Glomerular endothelial cell (primary cell): ENCODE measurements around the gene ZKSCAN4. TPM values are rescaled to one million over a fixed set of nuclear protein-coding genes. Genes with fewer than 3 reads are reported as not detected.

Experiments used
- DNase-seq: peaks from one replicate; pipeline ENCODE4 v3.0.0-alpha.2; 2011; ENCODE audit warnings: low read depth, low spot score; ENCODE audit errors: extremely low read depth
- total RNA-seq: library from RNA; depleted of rRNA; stranded (reverse); fragments of >200 nt; gene quantifications from 2 replicates; pipeline ENCODE4 v1.2.3, GENCODE V29; 2015

The ZKSCAN4 gene
- total RNA-seq, 1 donor from 2014 or later: 4.0 TPM

DNA sequence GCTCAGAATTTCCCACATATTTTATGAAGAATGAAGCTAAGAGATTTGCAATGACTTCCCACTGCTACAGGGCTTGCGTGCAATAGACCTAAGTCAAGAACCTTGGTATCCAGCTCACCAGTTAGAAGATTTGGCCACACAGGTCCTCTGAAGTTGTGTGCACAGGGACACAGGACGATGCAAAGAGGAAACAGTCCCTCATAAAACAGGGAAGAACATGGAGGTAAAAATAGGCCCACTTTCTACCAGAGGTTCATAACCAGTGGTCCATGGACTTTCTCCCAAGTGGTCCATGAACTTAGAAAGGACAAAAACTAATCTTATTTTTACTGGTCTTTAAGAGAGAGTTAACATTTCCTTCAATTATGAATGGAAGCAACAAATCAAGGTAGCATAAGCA, 1.3 kb downstream of the ZKSCAN4 start:
- DNase-seq: no peak

GRCh38 chr6:28248916-28249315, 3.2 kb downstream of the ZKSCAN4 start:
- no peak for DNase-seq

DNA sequence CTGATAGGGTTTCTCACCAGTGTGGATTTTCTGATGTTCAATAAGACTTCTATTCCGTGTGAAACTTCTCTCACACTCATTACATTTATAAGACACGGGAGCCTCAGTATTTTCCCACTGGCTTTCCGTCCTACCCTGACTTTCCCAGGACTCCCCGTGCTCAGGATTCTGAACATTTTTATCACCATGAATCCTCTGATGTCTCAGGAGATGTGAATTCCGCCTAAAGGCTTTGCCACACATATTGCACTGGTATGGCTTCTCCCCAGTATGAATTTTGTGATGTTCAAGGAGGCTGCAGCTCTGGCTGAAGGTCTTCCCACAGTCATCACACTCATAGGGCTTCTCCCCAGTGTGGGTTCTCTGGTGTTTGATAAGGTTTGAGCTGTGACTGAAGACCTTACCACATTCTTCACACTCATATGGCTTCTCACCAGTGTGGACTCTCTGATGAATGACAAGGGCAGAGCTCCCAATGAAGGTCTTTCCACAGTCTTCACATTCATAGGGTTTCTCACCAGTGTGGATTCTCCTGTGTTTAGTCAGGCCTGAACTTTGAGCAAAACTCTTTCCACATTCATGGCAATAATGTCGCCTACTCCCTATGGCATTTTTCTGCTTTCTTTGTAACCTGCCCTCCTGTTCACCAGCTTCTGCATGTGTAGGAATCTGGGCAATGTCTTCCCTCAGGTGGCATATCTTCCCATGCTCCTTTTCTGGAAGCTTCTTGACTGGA, 6.7 kb downstream of the ZKSCAN4 start:
- no peak for DNase-seq

DNA sequence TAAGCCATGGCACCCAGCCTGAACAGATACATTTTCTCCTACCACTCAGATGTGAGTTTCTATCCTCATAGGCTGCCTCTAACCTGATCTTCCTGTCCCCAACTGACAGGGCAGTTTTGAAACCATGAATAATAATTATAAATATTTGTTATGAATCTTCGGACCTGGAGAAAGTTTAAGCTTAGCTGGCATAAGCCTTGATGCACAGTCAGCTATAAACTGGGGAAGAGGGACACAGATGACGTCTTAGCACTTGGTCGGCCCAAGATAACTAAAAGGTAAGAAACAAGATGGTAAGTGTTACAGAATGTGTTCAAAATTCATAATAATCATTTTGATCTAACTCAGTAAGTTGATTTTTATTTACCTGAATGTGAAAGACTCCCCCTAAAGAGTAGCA, 8.1 kb downstream of the ZKSCAN4 start:
- DNase-seq: no peak

DNA sequence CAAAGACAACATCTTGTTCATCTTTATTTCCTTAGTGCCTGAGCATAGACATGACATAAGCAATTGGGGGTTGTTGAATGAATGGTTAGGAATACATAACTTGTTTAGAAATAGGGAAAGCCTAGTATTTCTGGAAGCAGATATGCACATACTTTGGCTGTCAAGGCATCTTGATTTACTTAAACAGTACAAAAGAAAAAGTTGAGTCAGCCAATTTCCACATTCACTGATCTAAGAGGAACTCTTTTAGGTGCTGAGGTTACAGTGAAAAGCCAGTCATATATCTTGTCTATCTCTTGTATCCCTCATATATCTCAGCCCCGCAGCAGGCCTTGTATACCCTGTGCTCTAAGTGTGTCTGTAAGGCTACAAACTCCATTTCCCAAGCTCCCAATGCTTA, 11.6 kb downstream of the ZKSCAN4 start:
- DNase-seq: no peak

DNA sequence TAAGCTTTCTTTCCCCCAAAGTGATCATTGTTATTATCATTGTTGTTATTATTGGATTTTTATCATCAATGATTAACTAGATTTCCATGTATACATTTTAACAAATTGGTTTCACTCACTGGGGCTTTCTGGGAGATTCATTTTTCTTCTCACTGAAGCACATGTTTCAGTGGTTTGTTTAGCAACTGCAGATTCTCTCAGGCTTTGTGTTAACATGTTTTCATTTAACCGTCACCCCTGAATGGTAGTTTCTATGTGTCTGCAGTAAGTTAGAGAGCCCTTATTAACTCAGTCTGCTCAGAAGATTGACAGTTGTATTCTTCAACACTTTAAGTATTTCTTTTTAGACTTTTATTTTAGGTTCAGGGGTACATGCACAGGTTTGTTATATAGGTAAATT, 12.4 kb downstream of the ZKSCAN4 start:
- no peak for DNase-seq

DNA sequence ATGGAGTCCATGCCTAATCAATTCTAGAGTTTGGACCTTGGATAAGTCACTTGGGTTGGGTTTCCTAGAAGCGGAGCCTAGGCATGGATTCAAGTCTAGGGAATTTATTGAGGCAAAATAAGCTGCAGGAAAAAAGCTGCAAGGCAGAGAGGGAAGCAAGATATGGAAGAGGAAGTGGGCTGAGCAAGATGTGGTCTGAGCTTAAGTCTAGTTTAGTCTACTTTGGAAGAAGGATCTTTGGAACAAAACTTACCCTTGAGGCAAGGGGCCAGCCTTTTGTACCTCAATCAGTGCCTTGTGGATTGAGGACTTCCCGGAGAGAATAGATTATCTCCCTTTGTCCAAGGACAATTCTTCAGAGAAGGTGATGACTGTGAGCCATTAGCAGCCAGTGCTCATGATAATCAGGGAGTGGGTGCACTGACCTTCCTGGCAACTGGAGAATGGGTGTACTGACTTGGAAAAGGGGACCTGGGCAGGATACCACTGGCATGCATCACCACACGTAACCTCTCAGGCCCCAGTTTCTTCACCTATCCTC, 16.1 kb downstream of the ZKSCAN4 start:
- DNase-seq: no peak

GRCh38 chr6:28232785-28233184, 19.3 kb downstream of the ZKSCAN4 start:
- DNase-seq: no peak

DNA sequence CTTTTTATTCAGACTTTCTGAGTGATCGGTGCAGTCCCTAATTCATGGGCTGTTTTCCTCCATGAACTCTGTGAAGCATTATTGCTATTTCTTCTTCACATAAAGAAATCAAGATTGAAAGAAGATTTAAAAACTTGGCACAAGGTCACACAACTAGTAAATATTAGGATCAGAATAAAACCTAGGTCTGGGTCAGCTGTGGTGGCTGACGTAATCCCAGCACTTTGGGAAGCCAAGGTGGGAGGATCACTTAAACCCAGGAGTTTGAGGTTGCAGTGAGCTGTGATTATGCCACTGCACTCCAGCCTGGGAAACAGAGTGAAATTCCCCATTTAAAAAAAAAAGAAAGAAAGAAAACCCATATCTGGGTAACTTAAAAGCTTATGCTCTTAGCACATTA, 25.6 kb downstream of the ZKSCAN4 start:
- no peak for DNase-seq

- peak; percentile 77 for DNase-seq
Measured at GRCh38 chr6:28225056-28225834, 26.8 kb downstream of the ZKSCAN4 start, which contains the start of gene ZSCAN9. TSS of gene ZSCAN9 (plus strand) at chr6:28225275. CDS start at chr6:28227085, 1,810 bp downstream.

GRCh38 chr6:28224131-28225055, 27.7 kb downstream of the ZKSCAN4 start:
- DNase-seq: no peak

DNA sequence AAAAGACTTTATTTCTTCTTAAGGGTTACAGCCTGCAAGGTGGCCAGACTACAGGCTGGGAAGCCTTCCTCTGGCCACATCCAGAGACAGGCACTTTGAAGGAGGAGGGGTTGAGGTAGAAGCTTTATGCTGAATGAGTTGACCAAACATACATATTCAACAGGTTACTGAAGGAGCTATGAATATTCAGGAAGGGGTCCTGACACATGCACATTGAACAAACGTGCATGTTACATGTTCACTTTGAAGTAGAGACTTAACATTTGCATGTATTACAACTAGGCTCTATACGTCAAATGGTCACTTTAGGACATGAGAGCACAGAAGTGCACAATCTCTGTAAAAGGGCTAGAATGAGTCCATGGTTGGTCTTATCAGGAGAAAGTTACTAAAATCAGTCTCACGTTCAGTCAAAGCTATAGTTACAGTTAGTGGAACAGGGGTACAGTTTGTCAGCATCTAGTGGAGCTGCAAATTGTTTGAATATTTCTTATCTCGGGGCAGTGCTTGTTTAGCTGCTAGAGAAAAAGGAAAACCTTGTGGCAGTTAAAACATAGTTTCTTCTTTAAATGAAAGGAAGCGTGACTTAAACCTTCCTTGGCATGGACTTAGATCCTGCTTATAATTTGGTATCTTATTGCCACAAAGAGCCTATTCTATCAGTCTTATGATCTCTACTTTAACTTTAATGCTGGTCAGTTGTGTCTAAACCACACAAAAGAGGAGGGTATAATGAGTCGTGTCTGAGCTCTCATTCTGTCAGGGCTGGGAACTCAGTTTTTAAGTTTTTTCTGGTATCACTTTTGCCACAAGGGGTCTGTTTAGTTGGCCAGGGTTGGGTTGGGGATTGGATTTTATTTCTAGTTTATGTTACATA, 31.6 kb downstream of the ZKSCAN4 start:
- no peak for DNase-seq

DNA sequence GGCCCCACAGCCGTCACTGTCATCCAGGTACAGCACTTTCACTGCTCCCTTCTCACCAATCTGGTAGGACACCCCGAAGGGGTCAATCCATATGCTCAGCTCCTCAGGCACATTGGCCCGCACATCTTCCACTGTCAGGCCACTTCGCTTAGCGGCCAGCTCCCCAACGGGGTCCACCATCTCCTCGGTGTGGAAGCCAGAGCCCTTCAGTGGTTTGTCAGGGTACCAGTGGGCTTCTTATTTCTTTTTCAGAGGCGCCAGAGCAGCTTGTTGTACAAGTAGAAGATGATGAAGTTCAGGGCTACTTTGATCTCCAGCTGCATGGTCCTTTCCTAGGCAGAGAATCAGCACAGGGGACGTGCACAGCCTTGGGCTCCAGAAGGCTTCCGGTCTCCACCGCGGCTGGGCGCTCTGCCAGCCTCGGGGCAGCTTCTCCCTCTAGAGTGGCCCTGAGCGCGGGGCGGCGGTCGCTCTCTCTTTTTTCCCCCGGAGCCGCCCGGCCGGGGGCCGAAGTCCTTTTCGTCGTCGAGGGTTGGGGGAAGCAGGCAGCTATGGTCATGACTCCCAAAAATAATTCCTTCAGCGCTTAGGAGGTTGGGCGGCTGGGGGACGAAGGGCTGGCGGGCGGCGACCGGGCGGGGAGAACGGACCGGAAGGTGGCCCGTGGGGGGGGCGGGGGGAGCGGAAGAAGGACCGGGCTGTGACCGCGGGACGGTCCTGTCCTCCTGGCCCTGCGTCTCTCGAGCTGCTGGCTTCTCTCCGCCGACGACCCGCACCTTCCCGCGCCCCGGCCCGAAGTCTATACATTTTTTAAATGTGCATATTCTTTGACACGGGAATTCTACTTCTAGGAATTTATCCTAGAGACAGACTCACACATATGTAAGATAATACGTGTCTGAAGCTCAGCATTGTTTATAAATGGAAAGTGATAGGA, 33.5 kb downstream of the ZKSCAN4 start:
- no peak for DNase-seq

DNA sequence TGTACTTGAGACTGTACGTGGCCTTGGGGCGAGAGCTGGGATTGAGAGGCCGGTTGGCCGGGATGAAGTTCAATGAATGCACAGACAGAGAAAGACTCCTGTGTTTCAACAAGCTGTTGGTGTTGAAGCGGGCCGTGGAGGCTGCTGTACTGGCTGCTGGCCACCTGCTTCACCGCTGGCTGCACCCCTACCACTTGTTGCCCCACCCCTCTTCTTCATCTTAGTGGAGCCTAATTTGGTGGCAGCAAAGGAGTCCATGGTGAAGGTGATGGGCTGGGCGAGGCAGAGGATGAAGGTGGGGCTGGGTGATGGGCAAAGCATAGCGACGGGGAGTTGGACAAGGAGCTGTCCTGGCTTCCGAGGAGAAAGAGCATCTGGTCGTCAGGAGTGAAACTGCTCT, 34.2 kb downstream of the ZKSCAN4 start:
- DNase-seq: no peak

- no peak for DNase-seq
Measured at GRCh38 chr6:28215425-28215824, 36.6 kb downstream of the ZKSCAN4 start.

GRCh38 chr6:28213213-28213523, 38.9 kb downstream of the ZKSCAN4 start:
- no peak for DNase-seq

DNA sequence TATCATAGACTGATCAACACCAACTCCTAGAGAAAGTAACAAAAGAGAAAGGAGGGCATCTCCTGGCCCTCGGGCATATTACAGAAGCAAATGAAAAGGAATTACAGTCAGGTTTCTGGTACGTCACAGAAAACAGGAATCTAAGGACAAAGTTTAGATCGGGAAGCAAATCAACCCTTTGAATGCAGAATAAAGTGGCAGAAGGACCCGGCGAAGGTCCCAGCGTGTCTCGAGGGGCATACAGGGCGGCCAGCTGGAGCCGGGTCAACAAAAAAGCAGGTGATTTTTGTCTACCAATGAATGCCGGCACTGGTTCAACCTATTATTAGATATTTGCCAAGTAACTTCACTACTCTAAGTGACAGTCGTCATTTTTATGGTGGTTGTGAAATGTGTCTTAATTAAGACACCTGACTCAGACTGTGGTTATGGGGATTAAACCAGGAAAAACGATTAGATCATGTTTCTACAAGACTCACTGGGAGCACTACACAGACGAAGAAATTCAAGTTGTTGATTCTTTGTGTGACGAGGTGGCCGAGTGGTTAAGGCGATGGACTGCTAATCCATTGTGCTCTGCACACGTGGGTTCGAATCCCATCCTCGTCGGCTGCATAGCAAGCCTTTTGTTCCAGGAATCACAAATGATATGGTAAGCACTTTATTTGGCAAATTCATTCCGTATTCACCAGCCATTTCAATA, 39.4 kb downstream of the ZKSCAN4 start:
- peak; percentile 89 for DNase-seq

GRCh38 chr6:28211840-28212509, 40.1 kb downstream of the ZKSCAN4 start:
- DNase-seq: no peak
